Measurements from ENCODE around the gene MEGF11.

DNA sequence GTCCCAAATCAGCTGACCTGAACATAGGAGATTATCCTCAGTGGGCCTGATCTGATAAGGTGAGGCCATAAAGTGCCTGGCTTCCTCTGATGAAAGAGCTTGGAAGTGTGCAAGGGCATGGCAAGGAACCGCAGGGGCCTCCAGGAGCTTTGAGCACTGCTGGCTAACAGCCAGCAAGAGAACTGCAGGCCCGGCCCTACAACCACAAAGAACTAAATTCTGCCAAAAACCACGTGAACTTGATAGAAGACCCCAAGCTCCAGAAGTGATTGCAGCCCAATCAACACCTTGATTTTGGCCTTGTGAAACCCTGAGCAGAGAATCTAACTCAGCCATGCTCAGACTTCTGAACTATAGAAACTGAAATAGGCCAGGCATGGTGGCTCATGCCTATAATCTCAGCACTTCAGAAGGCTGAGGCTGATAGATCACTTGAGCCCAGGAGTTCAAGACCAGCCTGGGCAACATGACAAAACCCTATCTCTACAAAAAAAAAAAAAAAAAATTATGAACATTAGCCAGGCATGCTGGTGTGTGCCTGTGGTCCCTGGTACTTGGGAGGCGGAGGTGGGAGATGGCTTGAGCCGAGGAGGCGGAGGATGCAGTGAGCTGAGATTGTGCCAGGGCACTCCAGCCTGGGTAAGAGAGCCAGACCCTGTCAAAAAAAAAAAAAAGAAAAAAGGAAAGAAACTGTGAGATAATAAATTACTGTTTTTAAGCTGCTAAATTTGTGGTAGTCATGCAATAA is 32.2 kb upstream of the MEGF11 start:
- TF ChIP-seq TAF1 (IDR thresholded peaks at IDR 0.05; ENCODE audit: low read depth, low read length) (no peak), POLR2A (IDR thresholded peaks at IDR 0.05; ENCODE audit: low read depth, low read length) (no peak), POLR2AphosphoS5 (IDR thresholded peaks at IDR 0.05; ENCODE audit: low read depth, low read length) (no peak)

All from GM12891 (cell line).